ENCODE data around the gene TPSAB1. TPM values are rescaled to one million over a fixed set of nuclear protein-coding genes. Genes with fewer than 3 reads are reported as not detected.
"Not testable (repeated sequence)": the region's sequence is repeated elsewhere in the genome, so short reads cannot be mapped to it uniquely, and the experiment has no call there.

Gene TPSAB1
- polyA plus RNA-seq, 3 donors, result not detected

GRCh38 chr16:1263591-1264344 is 23.3 kb downstream of the TPSAB1 start:
- no peak for DNase-seq (ENCODE audit: low read depth in 3 of 3, low spot score in 2 of 3)

- no peak for DNase-seq (ENCODE audit: low read depth in 3 of 3, low spot score in 2 of 3)
Observed at GRCh38 chr16:1264345-1265089, 24.0 kb downstream of the TPSAB1 start.

DNA sequence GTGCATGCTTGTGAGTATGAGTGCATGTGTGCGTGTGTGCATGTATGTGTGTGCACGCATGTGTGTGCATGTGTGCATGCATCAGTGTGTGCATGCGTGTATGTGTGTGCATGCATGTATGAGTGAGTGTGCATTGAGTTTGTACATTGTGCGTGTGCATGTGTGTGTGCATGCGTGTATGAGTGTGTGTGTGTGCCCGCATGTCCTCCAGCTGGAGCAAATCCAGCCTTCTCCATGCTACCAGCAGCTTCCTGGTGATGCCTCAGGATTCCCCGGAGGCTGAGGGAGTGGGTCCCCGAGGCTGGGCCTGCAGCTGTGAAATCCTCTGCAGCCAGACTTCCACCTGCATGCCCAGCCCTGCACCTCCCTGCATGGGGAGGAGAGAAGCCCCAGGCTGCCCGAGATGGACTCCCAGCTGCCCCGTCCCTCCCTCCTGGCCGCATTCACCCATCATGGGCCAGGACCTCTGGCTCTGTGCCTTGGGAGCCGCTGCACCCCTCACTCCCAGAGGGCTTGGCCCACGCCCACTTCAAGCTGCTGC is 24.7 kb downstream of the TPSAB1 start:
- DNase-seq (ENCODE audit: low read depth in 3 of 3, low spot score in 2 of 3), result no peak

DNA sequence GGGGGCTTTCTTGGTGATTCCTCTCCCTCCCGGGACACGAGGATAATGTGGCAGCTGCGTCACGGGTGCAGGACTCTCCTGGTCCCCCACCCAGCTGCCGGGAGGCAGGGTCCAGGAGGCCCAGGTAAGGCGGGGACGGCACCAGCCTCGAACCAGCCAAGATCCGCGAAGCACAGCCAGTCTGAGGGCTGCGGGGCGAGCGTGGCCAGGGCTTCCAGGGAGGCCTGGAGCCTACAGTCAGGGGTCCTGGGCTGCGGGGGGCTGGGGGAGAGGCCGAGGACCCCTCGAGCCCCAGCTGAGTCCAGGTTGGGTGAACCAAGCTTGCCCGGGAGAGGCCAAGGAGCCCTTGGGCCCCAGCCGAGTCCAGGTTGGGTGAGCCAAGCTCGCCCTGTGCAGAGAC is 25.3 kb downstream of the TPSAB1 start:
- no peak for DNase-seq (ENCODE audit: low read depth in 3 of 3, low spot score in 2 of 3)

- DNase-seq (ENCODE audit: low read depth in 3 of 3, low spot score in 2 of 3), result not testable (repeated sequence)
Observed at GRCh38 chr16:1269418-1269817, 28.9 kb downstream of the TPSAB1 start.

DNA sequence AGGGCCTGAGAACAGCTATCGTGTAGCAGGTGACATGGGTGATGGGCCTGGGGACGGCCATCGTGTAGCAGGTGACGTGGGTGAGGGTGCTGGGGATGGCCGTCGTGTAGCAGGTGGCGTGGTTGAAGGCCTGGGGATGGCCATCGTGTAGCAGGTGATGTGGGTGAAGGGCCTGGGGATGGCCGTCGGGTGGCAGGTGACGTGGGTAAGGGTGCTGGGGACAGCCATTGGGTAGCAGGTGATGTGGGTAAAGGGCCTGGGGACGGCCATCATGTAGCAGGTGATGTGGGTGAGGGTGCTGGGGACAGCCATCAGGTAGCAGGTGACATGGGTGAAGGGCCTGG is 30.8 kb downstream of the TPSAB1 start:
- no peak for DNase-seq (ENCODE audit: low read depth in 3 of 3, low spot score in 2 of 3)

DNA sequence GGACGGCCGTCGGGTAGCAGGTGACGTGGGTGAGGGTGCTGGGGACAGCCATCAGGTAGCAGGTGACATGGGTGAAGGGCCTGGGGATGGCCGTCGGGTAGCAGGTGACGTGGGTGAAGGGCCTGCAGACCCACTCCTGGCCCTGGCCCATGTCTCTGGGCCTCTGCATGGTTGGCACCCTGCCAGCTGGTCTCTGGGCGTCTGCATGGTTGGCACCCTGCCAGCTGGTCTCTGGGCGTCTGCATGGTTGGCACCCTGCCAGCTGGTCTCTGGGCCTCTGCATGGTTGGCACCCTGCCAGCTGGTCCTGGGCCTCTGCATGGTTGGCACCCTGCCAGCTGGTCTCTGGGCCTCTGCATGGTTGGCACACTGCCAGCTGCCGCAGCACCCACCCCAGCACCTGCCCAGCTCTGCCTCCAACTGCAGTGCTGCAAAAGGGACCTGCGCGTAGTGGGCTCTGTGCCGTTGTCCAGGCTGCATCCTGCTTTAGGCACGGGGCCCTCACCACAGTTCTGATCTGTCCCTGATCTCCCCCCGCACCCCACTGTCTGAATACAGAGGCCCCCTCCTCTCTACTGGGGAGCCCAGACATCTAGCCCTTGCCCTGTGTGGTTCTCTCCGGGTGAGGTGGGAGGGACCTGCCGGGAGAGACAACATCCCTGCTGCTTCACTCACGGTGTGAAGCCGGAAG is 31.4 kb downstream of the TPSAB1 start:
- DNase-seq (ENCODE audit: low read depth in 3 of 3, low spot score in 2 of 3), result not testable (repeated sequence)

- no peak for DNase-seq (ENCODE audit: low read depth in 3 of 3, low spot score in 2 of 3)
Observed at GRCh38 chr16:1272453-1273198, 32.1 kb downstream of the TPSAB1 start.

GRCh38 chr16:1273816-1274215 is 33.3 kb downstream of the TPSAB1 start:
- no peak for DNase-seq (ENCODE audit: low read depth in 3 of 3, low spot score in 2 of 3)

DNA sequence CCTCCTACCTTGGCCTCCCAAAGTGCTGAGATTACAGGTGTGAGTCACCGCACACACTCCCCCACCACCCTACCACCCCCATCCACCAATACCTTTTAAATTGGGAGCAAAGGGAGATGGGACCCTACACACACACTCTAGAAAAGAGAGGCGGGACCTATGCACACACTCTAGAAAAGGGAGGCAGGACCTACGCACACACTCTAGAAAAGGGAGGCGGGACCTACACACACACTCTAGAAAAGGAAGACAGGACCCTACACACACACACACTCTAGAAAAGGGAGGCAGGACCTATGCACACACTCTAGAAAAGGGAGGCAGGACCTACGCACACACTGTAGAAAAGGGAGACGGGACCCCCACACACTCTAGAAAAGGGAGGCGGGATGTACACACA is 34.3 kb downstream of the TPSAB1 start:
- DNase-seq (ENCODE audit: low read depth in 3 of 3, low spot score in 2 of 3), result no peak

DNA sequence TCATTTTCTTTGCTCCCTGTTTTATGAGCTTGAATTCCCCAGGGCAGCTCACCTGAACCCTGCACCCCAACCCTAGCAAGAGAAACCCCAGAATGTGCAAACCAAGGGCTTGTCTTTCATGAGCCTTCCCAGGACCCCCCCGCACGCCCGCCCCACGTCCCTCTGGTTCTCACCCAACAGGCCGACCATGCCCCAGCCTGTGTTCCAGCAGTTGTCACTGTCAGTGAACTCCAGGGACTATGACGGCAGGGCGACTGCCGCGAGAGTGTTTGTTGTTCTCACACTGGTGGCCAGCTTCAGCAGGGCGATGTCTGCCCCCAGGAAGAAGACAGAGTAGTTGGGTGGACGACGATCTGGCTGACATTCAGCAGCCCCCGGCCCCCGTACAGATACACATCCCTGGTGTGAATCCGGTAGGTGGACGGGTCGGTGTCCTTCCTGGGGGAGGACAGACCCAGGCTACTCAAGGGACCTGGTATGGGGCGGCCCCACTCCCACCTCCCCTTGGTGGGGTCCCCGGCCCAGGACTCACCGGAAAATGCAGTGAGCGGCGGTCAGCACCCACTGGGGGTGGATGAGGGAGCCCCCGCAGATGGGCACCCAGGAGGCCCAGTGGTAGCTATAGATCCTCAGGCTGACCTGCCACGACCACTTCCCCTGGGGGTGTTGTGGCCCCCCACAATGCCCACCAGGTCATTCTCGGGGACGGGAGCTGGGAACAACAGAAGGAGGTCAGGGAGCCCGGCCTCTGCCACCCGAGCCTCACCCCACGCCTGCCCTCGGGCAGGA is 35.5 kb downstream of the TPSAB1 start:
- DNase-seq (ENCODE audit: low read depth in 3 of 3, low spot score in 2 of 3), result no peak

DNA sequence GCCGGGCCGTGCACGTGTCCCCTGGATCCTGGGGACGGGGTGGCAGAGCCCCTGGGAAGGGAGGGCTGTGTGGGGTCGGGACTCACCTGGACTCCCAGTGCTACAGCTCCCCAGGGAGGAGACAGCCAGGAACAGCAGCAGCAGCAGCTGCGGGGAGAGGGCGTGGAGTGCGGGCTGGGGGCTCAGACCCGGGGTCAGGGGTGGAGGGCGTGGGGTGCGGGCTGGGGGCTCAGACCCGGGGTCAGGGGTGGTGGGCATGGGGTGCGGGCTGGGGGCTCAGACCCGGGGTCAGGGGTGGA is 36.0 kb downstream of the TPSAB1 start:
- no peak for DNase-seq (ENCODE audit: low read depth in 3 of 3, low spot score in 2 of 3)

GRCh38 chr16:1277151-1277598 is 36.7 kb downstream of the TPSAB1 start:
- no peak for DNase-seq (ENCODE audit: low read depth in 3 of 3, low spot score in 2 of 3)

DNA sequence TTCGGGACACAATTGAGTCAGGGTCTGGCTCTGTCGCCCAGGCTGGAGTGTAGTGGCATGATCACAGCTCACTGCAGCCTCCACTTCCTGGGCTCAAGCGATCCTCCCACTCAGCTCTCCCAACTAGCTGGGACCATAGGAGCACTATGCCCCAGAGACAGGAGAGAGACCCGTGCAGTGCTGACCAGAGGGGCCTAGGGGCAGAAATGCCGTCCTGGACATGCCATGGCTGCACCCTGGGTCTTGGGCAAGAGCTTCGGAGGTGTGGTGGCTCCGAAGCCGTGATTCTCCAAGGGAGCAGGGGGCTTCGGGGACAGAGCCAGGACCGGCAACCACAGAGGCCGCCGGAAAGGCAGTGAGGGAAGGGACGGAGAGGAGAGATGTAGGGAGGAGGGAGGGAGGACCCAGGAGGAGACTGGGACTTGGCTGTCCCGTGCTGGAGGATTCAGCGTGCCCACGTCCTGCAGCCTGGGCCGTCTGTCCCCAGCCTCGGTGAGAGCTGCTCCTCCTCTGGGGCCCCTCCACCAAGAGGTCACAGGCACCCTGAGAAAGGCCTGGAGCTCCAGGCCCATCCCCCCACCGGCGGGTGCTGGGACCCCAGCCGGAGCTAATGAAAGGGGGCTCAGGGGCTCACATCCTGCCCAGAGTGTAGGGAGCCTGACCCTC is 37.2 kb downstream of the TPSAB1 start:
- DNase-seq (ENCODE audit: low read depth in 3 of 3, low spot score in 2 of 3), result no peak

- DNase-seq (ENCODE audit: low read depth in 3 of 3, low spot score in 2 of 3), result no peak
Observed at GRCh38 chr16:1278477-1278876, 38.0 kb downstream of the TPSAB1 start.

- no peak for DNase-seq (ENCODE audit: low read depth in 3 of 3, low spot score in 2 of 3)
Observed at GRCh38 chr16:1279081-1279944, 38.8 kb downstream of the TPSAB1 start.

DNA sequence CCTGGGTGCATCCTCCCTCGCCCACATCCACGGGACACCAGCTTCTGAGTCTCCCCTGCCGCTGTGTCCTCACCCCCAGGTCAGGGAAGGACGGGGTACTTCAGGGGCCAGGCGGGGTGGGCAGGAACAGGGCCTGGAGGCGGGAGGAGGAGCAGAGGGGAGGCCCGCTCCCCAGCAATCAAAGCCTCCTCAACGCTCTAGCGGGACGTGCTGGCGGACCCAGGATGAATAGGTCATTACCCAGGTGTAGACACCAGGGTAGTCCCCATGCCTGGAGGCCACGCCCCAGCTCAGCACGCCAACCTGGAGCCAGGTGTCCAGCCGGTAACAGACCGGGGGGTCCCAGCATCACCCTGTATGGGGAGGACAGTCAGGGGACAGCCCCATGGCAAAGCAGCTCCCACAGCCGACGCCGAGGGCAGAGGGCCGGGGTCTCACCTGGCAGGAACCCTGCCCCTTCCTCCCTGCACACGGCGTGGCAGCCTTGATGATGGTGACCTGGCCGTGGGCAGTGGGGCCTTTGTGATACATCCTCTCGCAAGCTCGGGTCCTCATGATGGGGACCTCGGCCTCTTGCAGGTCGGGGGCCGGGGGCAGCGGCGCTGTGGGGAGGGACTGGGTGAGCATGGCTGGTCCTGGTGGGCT is 39.6 kb downstream of the TPSAB1 start:
- DNase-seq (ENCODE audit: low read depth in 3 of 3, low spot score in 2 of 3), result no peak

GRCh38 chr16:1280783-1281182 is 40.3 kb downstream of the TPSAB1 start:
- no peak for DNase-seq (ENCODE audit: low read depth in 3 of 3, low spot score in 2 of 3)

All from right renal cortex interstitium (tissue), 3 donors.